ENCODE data around the gene PSMD9. TPM values are rescaled to one million over a fixed set of nuclear protein-coding genes. Genes with fewer than 3 reads are reported as not detected.

Gene PSMD9
- total RNA-seq, 1 experiment from 2014 or later: 39.9 TPM

- Histone ChIP-seq H4K91ac (ENCODE audit: insufficient read length, low read depth, low read length) (no peak overlapping the region), H3K23me2 (ENCODE audit: insufficient read length, low read depth, low read length, poor library complexity, severe bottlenecking) (no peaks in the 10 kb centered on the region), H3T11ph (ENCODE audit: low read length) (no peak overlapping the region), H3K14ac (ENCODE audit: insufficient read depth, low read length) (no peak overlapping the region), H3K23ac (ENCODE audit: insufficient read length, low read depth, low read length) (no peak overlapping the region), H2BK20ac (ENCODE audit: low read depth, low read length, poor library complexity, severe bottlenecking) (no peak overlapping the region), H3K4me1 (ENCODE audit: insufficient read depth, low read length) (no peaks in the 10 kb centered on the region), H2AFZ (ENCODE audit: low read length) (no peak overlapping the region), H2BK15ac (ENCODE audit: low read depth, low read length) (no peak overlapping the region), H3K9ac (ENCODE audit: extremely low read depth, insufficient read length, low read length) (no peak overlapping the region), H4K8ac (replicated peaks; ENCODE audit: insufficient read length, low read depth, low read length) (no peak overlapping the region), H2BK5ac (ENCODE audit: insufficient read length, low read length) (no peak overlapping the region), H4K5ac (ENCODE audit: insufficient read length, low read depth, low read length) (no peak overlapping the region), H3K79me2 (ENCODE audit: insufficient read depth, low read length) (no peaks in the 10 kb centered on the region), H2AK5ac (ENCODE audit: insufficient read length, low read length) (no peak overlapping the region), H3K79me1 (ENCODE audit: insufficient read depth, low read depth, low read length, poor library complexity, severe bottlenecking) (no peaks in the 10 kb centered on the region), H3K4ac (ENCODE audit: low read depth, low read length) (no peak overlapping the region), H3K9me3 (ENCODE audit: control insufficient read depth, low read depth, low read length) (no peaks in the 10 kb centered on the region), H2BK12ac (ENCODE audit: insufficient read length, low read depth, low read length) (no peak overlapping the region), H4K20me1 (ENCODE audit: control insufficient read depth, insufficient read depth, insufficient read length) (no peaks in the 10 kb centered on the region), H3K4me2 (ENCODE audit: insufficient read depth, insufficient read length, low read length) (no peak overlapping the region), H3K27ac (ENCODE audit: insufficient read length, low read depth, low read length) (no peak overlapping the region), H3K56ac (ENCODE audit: insufficient read length, low read depth, low read length) (no peak overlapping the region), H2BK120ac (ENCODE audit: low read depth, low read length, poor library complexity, severe bottlenecking) (no peak overlapping the region), H3K18ac (ENCODE audit: insufficient read length, low read depth, low read length) (no peak overlapping the region), H3K27me3 (ENCODE audit: insufficient read depth, low read length) (no peaks in the 10 kb centered on the region)
- no peak for TF ChIP-seq CTCF (conservative IDR thresholded peaks at IDR 0.05)
- WGBS (ENCODE audit: extremely low coverage, insufficient read length, low lambda C conversion rate): no CpG with 5 or more reads among the region's 6 CpGs
- H3K27ac Mint-ChIP-seq: no peak overlapping the region
- H3K27me3 Mint-ChIP-seq (ENCODE audit: low read depth): peaks cover 2% of the 10 kb centered on the region
- H3K4me1 Mint-ChIP-seq: peaks cover 4% of the 10 kb centered on the region in 2 experiments; a peak in 3 of 4 replicates
- no peaks in the 10 kb centered on the region for H3K36me3 Mint-ChIP-seq (ENCODE audit: insufficient read depth in 1 of 3, low read depth in 3 of 3)
- no peaks in the 10 kb centered on the region; a peak in 1 of 5 replicates for H3K9me3 Mint-ChIP-seq
- no peak for DNase-seq
- H3K4me3 Mint-ChIP-seq: no peak overlapping the region
Observed at GRCh38 chr12:121873216-121873569, 15.4 kb upstream of the PSMD9 start.

Data from H9 (cell line).